GM03348 (cell line): ENCODE results near the gene CTSZ.
A peak's percentile ranks its signal among the peaks of the same experiment; 100 is the strongest.
"Not testable (repeated sequence)": the region's sequence is repeated elsewhere in the genome, so short reads cannot be mapped to it uniquely, and the experiment has no call there.

Experiments
- DNase-seq: peaks from one replicate; pipeline ENCODE4 v3.0.0; 2012; ENCODE audit warnings: low spot score

CTSZ gene

DNA sequence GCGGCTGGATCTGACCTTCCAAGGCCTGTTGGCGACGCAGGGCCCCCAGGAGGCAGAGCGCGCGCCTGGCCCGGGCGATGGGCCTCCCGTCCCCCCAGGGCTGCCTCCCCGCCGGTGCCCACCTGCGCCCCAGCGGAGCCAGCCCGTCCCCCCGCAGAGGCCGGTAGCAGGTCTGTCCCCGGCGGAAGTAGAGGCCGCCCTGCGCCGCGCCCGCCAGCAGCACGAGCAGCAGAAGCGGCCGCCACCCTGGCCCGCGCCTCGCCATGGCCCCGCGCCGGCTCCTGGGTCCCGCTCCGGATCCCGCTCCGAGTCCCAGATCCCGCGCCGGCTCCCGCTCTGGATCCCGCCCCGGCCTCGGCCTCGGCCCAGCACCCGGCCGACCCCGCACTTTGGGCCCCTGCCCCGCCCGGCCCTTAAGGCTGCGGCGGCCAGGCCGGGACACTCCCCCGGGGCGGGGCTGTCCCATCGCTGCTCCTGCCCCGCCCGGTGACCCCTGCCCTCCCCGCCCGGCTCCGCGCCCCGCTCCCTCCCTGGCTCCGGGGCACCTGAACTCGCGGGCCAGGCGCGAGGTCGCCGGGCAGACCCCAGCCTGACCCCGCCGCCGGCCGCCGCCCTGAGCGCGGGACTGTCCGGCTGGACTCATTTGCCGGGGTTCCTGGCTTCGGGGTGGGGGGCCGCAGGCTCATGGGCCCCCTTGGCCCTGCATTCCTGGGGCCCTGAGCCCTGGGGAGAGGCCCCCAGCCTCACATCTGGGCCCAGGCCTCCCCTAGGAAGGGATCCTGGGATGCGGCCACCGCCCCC lies at the start of gene CTSZ:
TSS of gene CTSZ (minus strand) at position 391 of the 801 bp plus-strand sequence. CDS start at position 265, 126 bp downstream.
- peak; percentile 94 for DNase-seq

DNA sequence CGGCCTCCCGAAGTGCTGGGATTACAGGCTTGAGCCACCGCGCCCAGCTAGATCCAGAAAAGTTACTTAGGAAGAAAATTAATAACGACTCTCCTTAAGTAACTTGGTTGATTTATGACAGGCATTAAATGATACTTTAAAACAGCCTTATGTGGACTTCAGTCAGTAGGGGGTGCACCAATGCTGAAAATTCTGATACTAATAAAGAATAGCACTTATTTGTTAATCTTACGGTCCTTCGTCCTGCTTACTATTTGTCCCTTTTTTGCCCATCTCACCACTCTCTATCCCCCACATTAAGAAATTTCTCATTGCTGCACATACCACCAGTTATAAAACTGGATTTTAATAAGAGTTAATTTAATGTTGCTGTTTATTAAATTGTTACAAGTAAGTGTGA lies 48.2 kb upstream of the CTSZ start:
- peak; percentile 20 for DNase-seq

DNA sequence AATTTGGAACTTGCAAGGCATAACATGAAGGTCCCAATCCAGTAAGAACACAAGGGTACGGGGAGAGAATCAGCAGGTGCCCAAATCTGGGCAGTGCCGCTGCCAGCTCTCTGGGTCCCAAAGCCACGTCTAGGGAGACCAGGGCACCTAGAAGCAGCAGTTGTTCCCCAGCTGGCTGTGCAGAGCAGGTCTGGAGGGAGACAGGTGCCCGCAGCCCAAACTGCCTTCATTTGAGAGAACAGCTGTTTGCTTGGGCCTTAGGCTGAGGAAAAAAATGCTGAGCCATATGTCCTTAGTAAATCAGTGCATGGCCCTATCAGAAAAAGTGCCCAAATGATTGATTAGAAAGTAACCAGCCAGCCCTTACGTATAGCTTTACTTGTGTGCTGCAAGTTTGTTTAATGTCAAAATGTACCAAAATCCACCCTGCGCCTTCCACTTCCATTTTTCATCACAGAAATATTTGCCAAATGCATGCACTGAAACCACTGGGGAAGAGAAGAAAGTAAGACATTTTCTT lies 44.7 kb upstream of the CTSZ start:
- DNase-seq, result no peak

DNA sequence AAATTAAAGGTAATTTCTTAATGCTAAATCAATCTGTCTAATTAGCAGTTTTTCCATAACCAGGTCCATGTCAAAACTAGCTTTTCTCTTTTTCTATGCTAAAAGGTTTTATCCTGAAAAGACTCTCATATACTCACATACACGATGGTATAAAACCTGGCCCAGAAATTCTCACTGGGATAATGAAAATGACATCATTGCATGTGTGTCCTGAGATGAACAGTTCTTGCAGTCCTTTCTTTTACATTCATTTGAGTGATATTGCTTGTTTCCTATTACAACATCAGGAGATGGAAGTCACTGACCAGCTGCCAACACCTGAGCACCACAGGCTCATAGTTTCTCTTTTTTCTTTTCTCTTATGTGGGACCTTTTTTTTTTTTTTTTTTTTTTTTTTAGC lies 43.4 kb upstream of the CTSZ start:
- no peak for DNase-seq

- no peak for DNase-seq
Measured at GRCh38 chr20:59048681-59049030, 41.6 kb upstream of the CTSZ start.

GRCh38 chr20:59047938-59048680 lies 41.1 kb upstream of the CTSZ start:
- DNase-seq, result peak; percentile 22

- DNase-seq, result no peak
Measured at GRCh38 chr20:59046862-59047261, 39.8 kb upstream of the CTSZ start.

DNA sequence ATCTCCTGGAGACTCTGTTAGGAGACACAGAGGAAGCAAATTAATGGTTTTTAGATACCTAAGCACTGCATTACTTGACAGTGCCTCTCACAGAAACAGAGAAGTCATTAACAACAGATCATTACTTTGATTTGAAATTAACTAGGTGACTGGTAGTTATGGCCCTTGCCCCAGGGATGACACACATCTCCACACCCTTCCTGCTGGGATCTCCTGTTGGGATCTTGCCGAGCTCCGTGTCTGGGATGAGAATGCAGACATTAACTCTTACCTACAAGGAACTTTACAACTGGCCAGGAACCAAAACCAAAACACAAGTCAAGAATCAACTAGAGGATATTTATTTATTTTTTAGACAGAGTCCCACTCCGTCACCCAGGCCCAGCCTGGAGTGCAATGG lies 37.7 kb upstream of the CTSZ start:
- no peak for DNase-seq

- no peak for DNase-seq
Measured at GRCh38 chr20:59044295-59044694, 37.2 kb upstream of the CTSZ start.

- DNase-seq, result no peak
Measured at GRCh38 chr20:59043698-59044097, 36.6 kb upstream of the CTSZ start.

DNA sequence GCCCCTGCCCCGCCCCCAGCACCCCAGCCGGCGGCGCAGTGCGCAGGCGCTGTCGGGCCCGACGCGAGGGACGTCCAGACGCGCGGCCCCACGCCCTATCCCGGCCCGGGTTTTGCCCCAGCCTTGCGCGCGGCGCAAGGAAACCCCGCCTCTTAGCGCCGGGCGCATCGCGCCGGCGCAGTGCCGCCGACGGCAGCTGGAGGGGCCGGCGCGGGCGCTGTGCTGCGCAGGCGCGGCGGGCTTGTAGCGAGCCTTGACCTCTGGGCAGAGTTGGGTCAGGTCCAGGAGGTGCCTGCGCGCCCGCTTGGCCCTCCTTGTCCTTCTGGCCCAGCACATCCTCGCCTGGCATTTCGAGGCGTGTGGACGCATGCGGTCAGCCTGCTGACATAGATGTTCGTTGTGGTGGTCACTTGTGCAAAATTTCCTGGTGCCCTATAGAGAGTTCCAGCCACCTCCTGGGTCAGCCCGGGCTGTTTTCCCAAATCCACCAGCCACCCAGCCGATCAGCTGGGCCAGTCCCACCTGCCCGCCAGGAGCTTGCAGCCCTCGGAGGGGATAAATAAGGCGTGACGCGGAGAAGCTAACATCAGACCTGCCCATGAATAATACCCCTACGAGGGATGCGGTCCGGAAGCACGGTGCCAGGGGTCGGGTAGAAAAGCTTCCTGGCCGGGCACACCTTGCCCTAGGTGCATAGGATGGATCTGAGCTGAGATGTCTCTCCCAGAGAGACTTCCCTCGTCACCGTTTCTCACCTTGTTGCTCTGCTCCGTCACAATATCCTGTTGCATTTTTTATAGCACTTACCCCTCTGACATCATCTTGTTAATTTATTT lies 36.0 kb upstream of the CTSZ start:
- DNase-seq, result peak; percentile 99

DNA sequence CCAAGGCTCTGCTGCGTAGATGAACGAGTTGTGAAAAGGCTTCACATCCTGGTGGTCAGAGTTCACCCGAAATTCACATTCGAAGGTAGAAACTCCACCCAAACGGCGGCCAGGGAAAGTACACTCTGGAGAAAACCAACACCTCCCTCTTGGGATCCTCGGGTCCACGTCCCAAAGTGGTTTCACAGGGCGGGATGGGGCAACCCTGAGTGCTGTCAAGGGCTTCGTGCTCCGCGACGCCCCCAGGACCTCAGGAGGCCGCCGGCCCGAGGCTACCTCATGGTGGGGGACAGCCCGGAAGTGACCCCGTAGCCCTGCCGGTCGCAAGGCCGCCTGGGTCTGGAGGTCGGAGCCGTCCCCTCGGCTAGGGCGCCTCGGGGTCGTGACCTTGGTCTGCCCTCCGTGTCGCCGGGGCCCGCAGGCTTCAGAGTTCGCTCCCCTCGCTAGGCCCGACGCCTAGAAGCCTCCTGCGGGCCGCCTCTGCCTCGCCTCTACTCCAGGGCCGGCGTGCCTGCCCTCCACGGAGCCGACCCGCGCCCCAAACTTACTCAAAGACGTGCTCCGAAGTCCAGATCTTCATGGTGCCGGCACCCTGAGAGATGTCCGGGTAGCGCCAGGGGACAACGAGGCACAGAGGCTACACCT lies 35.2 kb upstream of the CTSZ start, which contains the start of gene PRELID3B:
TSS of gene PRELID3B (minus strand) at position 636 of the 645 bp plus-strand sequence. CDS start at position 580, 56 bp downstream.
- DNase-seq, result peak; percentile 38

DNA sequence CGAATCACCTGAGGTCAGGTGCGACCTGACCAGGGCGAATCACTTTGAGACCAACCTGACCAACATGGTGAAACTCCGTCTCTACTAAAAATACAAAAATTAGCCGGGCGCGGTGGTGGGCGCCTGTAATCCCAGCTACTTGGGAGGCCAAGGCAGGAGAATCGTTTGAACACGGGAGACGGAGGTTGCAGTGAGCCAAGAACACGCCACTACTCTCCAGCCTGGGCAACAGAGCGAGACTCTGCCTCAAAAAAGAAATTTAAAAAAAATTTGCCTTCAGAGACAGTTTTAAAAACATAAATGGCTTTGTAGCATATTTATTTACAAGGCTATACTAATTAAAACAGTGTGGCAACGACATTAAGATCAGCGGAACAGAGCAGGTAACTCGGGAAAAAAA lies 34.4 kb upstream of the CTSZ start:
- not testable (repeated sequence) for DNase-seq

DNA sequence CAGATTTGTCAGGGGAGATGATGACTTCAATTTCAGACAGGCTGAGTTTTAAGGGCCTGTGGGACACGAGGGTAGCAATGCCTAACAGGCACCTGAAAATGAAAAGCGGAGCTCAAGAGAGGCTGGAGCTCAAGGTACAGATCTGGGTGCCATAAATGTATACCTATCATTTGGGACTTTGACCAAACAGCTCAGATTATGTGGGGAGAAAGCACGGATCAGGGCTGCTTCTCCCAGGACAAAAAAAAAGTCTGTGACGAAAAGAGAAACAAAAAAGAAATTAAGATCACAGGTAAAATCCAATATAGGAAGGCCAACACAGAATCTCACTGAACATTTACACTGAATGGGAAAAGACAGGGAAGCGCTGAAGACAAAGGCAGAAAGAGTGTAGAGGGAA lies 33.6 kb upstream of the CTSZ start:
- DNase-seq, result no peak

GRCh38 chr20:59039233-59039632 lies 32.2 kb upstream of the CTSZ start:
- no peak for DNase-seq

DNA sequence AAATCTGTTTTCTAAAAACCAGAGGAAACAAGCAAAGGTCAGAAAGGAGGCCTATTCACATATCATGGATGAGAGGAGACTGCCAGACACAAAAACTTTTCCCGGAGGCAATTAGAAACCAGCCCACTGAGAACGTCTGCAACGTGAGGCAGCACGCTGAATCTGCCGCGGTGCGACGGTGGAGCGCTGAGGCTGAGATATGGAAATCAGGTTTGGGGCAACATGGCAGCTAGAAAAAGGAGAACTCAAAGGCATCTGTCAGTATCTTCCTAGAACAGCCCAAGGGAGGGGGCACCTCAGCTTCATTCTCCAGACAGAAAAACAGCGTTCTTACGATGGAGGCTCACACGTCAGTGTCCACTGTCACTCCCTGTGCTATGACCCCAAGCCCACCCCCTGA lies 30.3 kb upstream of the CTSZ start:
- no peak for DNase-seq

GRCh38 chr20:59035381-59035780 lies 28.3 kb upstream of the CTSZ start:
- no peak for DNase-seq

- no peak for DNase-seq
Measured at GRCh38 chr20:59033616-59034165, 26.6 kb upstream of the CTSZ start.

DNA sequence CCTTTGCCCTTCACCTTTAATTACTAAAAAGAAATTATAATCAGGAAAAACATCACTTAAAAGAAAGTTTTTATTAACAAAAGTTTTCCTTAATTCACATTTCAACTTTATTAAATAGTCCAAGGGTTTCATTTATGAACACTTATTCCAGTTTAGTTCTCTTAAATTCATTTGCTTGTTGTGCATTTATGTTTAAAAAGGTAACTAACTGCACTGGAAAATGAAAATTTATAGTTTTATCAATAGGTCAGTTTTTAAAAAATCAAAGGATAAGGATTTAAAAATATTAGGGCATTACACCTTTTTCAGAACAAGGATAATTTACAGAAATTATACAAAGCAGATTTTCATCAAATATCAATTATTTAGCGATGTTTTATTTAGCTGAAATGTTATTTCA lies 26.0 kb upstream of the CTSZ start:
- no peak for DNase-seq

DNA sequence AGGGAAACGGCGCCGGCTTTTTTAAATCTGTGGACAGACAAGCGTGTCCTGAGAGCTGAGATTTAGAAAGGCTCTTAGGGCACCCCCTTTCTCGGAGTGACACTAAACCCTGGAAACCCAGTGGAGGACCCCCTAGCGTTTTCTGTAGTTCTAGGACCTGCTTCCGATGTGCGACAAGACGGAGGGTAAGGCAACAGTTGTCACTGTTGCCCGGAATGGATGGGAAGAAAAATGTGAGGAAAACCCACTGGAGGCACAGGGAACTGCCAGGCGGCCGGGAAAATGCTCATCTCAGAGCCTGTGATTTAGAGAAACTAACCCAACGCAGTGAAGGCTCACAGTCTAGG lies 25.6 kb upstream of the CTSZ start:
- no peak for DNase-seq

DNA sequence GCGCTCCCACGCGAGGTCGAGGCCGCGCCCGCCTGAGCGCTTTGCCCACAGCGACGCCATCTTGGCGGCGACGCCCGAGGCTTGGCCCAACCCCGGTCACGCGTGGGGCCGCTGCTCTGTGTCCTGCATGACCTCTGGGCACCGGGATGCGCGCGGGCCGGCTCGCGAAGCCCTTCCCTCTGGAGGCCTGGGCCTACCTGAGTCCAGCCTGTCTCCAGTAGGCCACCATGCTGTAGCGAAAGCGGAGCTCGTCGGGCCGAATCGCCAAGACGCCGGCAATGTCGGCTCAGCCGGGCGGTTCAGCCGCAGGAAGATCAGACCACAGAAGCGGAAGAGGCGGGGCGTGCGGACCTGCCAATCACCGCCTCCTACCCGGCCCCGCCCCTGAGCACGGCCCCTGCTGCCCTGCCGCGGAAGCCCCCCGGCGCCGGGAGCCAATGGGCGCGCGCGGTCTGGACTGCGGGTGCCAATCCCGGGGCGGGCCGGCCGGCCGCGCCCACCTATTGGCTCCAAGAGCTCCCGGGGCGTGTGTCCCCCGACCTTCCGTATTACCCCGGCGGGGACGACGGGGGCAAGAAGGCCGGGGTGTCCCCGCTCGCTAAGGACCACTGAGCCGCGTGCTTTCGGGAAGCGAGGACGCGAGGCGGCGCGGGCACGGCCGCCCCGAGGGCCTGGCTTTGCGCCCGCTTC lies 25.1 kb upstream of the CTSZ start, which contains the start of gene ATP5F1E:
TSS of gene ATP5F1E (minus strand) at position 313 of the 690 bp plus-strand sequence. CDS start at position 229, 84 bp downstream.
- peak; percentile 100 for DNase-seq
